ENCODE results near the gene LRRTM4. TPM values are rescaled to one million over a fixed set of nuclear protein-coding genes. Genes with fewer than 3 reads are reported as not detected.
"Not testable (repeated sequence)": the region's sequence is repeated elsewhere in the genome, so short reads cannot be mapped to it uniquely, and the experiment has no call there.

Gene LRRTM4
- total and polyA plus RNA-seq, 2 donors (not counting 1 experiment from before 2014, with no cell fraction given) = 0.05 TPM; not detected in 1

- TF ChIP-seq CTCF (conservative IDR thresholded peaks at IDR 0.05 in 1 of 2, IDR thresholded peaks at IDR 0.05 in 1 of 2; ENCODE audit: low read depth in 1 of 2, low read length in 2 of 2) = no peak
- TF ChIP-seq EZH2 (IDR thresholded peaks at IDR 0.05; ENCODE audit: low read length, missing control alignments) = no peak
- Histone ChIP-seq H3K4me1 (ENCODE audit: control insufficient read depth, extremely low read depth, insufficient read depth, low read length) (no peaks in the 10 kb centered on the region), H3K79me2 (ENCODE audit: control insufficient read depth, insufficient read depth, low read length) (no peaks in the 10 kb centered on the region), H3K4me3 (replicated peaks in 1 of 4; ENCODE audit: control extremely low read depth in 1 of 4, insufficient read depth in 1 of 4, low read depth in 3 of 4, low read length in 4 of 4) (no peak overlapping the region), H3K27me3 (ENCODE audit: control insufficient read depth, insufficient read depth, low read length) (no peaks in the 10 kb centered on the region), H3K9me3 (ENCODE audit: control insufficient read depth, insufficient read depth, low read depth, low read length) (no peaks in the 10 kb centered on the region), H3K9ac (ENCODE audit: insufficient read depth, low read length) (no peak overlapping the region), H3K4me2 (ENCODE audit: extremely low read depth, insufficient read depth, low read length) (no peak overlapping the region), H3K27ac (ENCODE audit: insufficient read depth, low read length) (no peak overlapping the region), H4K20me1 (ENCODE audit: control insufficient read depth, extremely low read depth, insufficient read depth, low read length) (no peaks in the 10 kb centered on the region), H2AFZ (ENCODE audit: low read length) (no peak overlapping the region), H3K36me3 (ENCODE audit: control insufficient read depth, insufficient read depth, low read length) (no peaks in the 10 kb centered on the region)
- DNase-seq (ENCODE audit: low read depth in 2 of 2) = no peak
These were observed 427.1 kb downstream of the LRRTM4 start for GRCh38 chr2:77095096-77095495.

GRCh38 chr2:77088424-77088823, 433.8 kb downstream of the LRRTM4 start:
- H2AFZ ChIP-seq (ENCODE audit: low read length); H3K4me1 ChIP-seq (ENCODE audit: control insufficient read depth, extremely low read depth, insufficient read depth, low read length); H3K9me3 ChIP-seq (ENCODE audit: control insufficient read depth, insufficient read depth, low read depth, low read length); DNase-seq (ENCODE audit: low read depth in 2 of 2); H3K9ac ChIP-seq (ENCODE audit: insufficient read depth, low read length); H3K79me2 ChIP-seq (ENCODE audit: control insufficient read depth, insufficient read depth, low read length); H3K27ac ChIP-seq (ENCODE audit: insufficient read depth, low read length); H3K4me3 ChIP-seq (replicated peaks in 1 of 4; ENCODE audit: control extremely low read depth in 1 of 4, insufficient read depth in 1 of 4, low read depth in 3 of 4, low read length in 4 of 4); H3K4me2 ChIP-seq (ENCODE audit: extremely low read depth, insufficient read depth, low read length); H3K27me3 ChIP-seq (ENCODE audit: control insufficient read depth, insufficient read depth, low read length); H3K36me3 ChIP-seq (ENCODE audit: control insufficient read depth, insufficient read depth, low read length); H4K20me1 ChIP-seq (ENCODE audit: control insufficient read depth, extremely low read depth, insufficient read depth, low read length): not testable (repeated sequence)

- Histone ChIP-seq H3K9ac (ENCODE audit: insufficient read depth, low read length) (no peak overlapping the region), H3K27ac (ENCODE audit: insufficient read depth, low read length) (no peak overlapping the region), H3K36me3 (ENCODE audit: control insufficient read depth, insufficient read depth, low read length) (no peaks in the 10 kb centered on the region), H3K4me1 (ENCODE audit: control insufficient read depth, extremely low read depth, insufficient read depth, low read length) (no peaks in the 10 kb centered on the region), H3K79me2 (ENCODE audit: control insufficient read depth, insufficient read depth, low read length) (no peaks in the 10 kb centered on the region), H3K9me3 (ENCODE audit: control insufficient read depth, insufficient read depth, low read depth, low read length) (no peaks in the 10 kb centered on the region), H3K4me3 (replicated peaks in 1 of 4; ENCODE audit: control extremely low read depth in 1 of 4, insufficient read depth in 1 of 4, low read depth in 3 of 4, low read length in 4 of 4) (no peak overlapping the region), H3K4me2 (ENCODE audit: extremely low read depth, insufficient read depth, low read length) (no peak overlapping the region), H3K27me3 (ENCODE audit: control insufficient read depth, insufficient read depth, low read length) (no peaks in the 10 kb centered on the region), H4K20me1 (ENCODE audit: control insufficient read depth, extremely low read depth, insufficient read depth, low read length) (no peaks in the 10 kb centered on the region), H2AFZ (ENCODE audit: low read length) (no peak overlapping the region)
- no peak for DNase-seq (ENCODE audit: low read depth in 2 of 2)
- TF ChIP-seq CTCF (conservative IDR thresholded peaks at IDR 0.05 in 1 of 2, IDR thresholded peaks at IDR 0.05 in 1 of 2; ENCODE audit: low read depth in 1 of 2, low read length in 2 of 2) = no peak
These were observed 434.2 kb downstream of the LRRTM4 start for GRCh38 chr2:77087987-77088414.
